GM23338 (cell line): ENCODE results near the gene SRGN.

ENCODE experiments used
- CTCF ChIP-seq, 2 experiments: fragments of 200-600 bp in 1 of 2; sonication (generic) in 1 of 2; conservative IDR thresholded peaks; 2 replicates each; pipeline versions ENCODE4 v1.5.1 to v1.6.1; 2016 to 2017; ENCODE audit warnings: antibody characterized with exemption in 2 of 2, low read depth in 2 of 2, mild to moderate bottlenecking in 2 of 2, moderate library complexity in 1 of 2
- ETS1 ChIP-seq: IDR thresholded peaks from 2 replicates; pipeline ENCODE4 v1.6.1; 2016; ENCODE audit warnings: antibody characterized with exemption
- EZH2 ChIP-seq: fragments of 200-600 bp; sonication (generic); IDR thresholded peaks from one replicate; pipeline ENCODE4 v1.8.0; 2017; ENCODE audit warnings: antibody characterized with exemption, mild to moderate bottlenecking, low read depth; ENCODE audit not compliant: unreplicated experiment
- POLR2AphosphoS5 ChIP-seq: IDR thresholded peaks from 2 replicates; pipeline ENCODE4 v1.6.1; 2016; ENCODE audit warnings: antibody characterized with exemption, low read depth
- REST ChIP-seq: IDR thresholded peaks from one replicate; pipeline ENCODE4 v1.6.1; 2018; ENCODE audit warnings: antibody characterized with exemption; ENCODE audit not compliant: unreplicated experiment

GRCh38 chr10:69103784-69104183 lies 15.9 kb downstream of the SRGN start:
- TF ChIP-seq EZH2 (no peak), CTCF (conservative IDR thresholded peaks at IDR 0.05; ENCODE audit: low read depth in 2 of 2) (no peak), REST (no peak), ETS1 (no peak), POLR2AphosphoS5 (no peak)
